Stimulated activated naive CD8-positive, alpha-beta T cell treated with anti-CD3 and anti-CD28 coated beads, Interleukin-15, amount 100 ng/mL, for 72 hours (primary cell): ENCODE data around the gene ARHGAP26.

ENCODE experiments used
- ATAC-seq: fragments of 150-1000 bp; cut with Tn5 transposase; 2 replicates; pipeline ENCODE4 v1.10.0; 2021; ENCODE audit warnings: mild to moderate bottlenecking, moderate library complexity
- DNase-seq, 2 donors: peaks; one replicate each; pipeline ENCODE4 v3.0.0; 2021 to 2022
- H3K27ac Mint-ChIP-seq, 2 donors: one replicate each; pipeline ENCODE4 v1.8.0; 2022; ENCODE audit warnings: mild to moderate bottlenecking in 2 of 2, mixed read lengths in 2 of 2, moderate library complexity in 2 of 2
- H3K27me3 Mint-ChIP-seq: one replicate; pipeline ENCODE4 v1.8.0; 2022; ENCODE audit warnings: mixed read lengths
- H3K4me1 Mint-ChIP-seq: one replicate; pipeline ENCODE4 v1.8.0; 2022; ENCODE audit warnings: mild to moderate bottlenecking, mixed read lengths
- H3K4me3 Mint-ChIP-seq, 2 donors: one replicate each; pipeline ENCODE4 v1.8.0; 2022; ENCODE audit warnings: mild to moderate bottlenecking in 2 of 2, mixed read lengths in 2 of 2, moderate library complexity in 1 of 2
- H3K9me3 Mint-ChIP-seq, 2 donors: one replicate each; pipeline ENCODE4 v1.8.0; 2022; ENCODE audit warnings: mixed read lengths in 2 of 2

The ARHGAP26 gene

DNA sequence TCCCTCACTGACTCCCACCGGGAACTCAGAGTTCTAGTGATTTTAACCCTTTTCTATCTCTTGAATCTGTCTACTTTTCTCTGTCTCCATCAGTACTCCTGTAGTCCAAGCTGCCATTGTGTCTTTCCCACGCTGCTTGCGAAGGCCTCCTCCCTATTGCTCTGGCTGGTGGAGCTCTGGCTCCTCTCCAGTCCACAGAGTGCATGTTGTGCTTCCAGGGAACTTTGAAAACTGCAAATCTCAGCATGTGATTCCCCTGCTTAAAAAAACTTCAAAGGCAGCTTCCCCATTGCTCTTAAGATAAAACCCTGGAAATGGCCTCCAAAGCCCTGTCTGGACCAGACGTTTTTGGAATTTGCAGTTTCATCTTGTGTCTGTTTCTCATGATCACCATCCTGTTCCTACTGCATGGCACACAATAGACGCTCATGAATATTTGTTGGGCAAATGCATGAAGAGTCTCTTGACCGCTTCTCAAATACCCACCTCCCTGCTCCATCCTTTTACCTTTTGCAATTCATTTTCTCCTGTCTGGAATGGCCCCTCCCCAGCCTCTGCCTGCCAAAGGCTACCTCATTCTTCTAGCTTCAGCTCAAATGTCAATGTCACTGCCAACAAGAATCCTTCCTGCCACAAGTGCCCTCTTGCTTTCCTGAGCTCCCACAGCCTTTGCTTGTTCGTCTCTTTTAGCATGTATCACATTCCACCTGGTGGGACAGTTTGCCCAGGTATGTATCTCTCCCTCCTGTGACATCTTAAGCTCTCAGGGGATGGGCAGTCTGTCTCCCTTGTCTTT, 293.2 kb downstream of the ARHGAP26 start:
- Mint-ChIP-seq H3K9me3 (peaks cover 0 to 4% of the 10 kb centered on the region in 2 donors), H3K27ac (no peak overlapping the region), H3K4me1 (peaks cover 48% of the 10 kb centered on the region), H3K4me3 (no peak overlapping the region), H3K27me3 (no peaks in the 10 kb centered on the region)
- no peak for DNase-seq
- ATAC-seq: no peak

GRCh38 chr5:143064218-143064641, 294.1 kb downstream of the ARHGAP26 start:
- Mint-ChIP-seq H3K4me3 (no peak overlapping the region), H3K9me3 (peaks cover 0 to 4% of the 10 kb centered on the region in 2 donors), H3K27ac (peak overlapping the region in 1 of 2 donors; percentile 48), H3K4me1 (peaks cover 45% of the 10 kb centered on the region), H3K27me3 (no peaks in the 10 kb centered on the region)
- ATAC-seq (no peak), DNase-seq (no peak)

DNA sequence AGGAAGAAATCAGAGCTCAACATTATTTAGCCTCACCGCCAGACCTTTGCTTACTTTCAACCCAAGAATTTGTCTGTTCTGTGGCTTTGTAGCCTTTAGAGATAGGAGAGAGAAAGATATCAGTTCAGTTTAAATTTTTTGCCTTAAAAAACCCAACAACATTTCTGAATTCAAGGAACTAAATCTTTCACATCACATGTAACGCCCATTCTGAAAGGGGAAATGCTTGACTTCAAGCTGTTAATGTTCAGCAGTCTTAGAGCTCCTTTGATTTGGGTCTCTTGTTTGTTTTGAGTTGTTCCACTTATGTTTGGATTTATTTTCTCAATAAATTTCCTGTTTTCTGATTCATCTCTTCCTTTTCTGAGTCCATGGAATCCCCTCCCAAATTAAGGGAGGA, 294.5 kb downstream of the ARHGAP26 start:
- ATAC-seq (no peak), DNase-seq (no peak)
- H3K27me3 Mint-ChIP-seq: no peaks in the 10 kb centered on the region
- H3K9me3 Mint-ChIP-seq: peaks cover 0 to 4% of the 10 kb centered on the region in 2 donors
- no peak overlapping the region for H3K4me3 Mint-ChIP-seq
- H3K27ac Mint-ChIP-seq: peak overlapping the region in 1 of 2 donors; percentile 48
- peaks cover 41% of the 10 kb centered on the region for H3K4me1 Mint-ChIP-seq

DNA sequence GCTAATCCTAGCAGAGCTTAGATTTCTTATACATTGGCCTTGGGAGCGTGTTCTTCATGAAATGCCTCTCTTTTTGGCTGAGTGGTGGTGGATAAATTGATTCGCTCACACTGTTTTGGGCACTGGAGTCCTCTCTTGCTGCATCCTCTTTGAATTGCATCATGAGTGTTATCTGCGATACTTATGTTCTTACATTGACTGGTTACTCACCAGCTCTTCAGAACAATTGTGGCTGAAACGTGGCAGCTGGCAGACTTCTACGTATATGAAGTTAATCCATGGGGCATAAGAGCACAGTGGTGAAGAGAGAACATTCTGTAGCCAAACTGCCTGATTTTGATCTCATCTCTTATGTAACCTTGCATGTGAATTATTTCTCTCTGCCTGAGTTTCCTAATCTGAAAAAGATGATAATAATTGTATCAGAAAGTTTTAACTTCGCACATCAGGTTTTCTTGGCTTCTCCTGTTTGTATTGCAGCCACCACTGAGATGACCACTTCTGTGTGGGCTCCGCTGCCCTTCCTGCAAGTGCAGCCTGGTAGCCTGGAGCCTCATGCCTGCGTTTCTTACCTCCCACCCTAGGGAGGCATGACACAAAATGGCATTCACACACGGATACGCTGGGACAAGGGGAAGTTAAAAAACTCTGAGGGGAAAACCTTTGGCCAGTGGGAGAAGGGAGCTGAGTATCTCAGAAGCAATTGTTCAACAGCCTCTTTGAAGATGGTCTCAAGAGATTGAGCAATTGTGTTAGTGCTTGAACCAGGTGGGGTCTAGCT, 295.2 kb downstream of the ARHGAP26 start:
- H3K4me1 Mint-ChIP-seq: peaks cover 39% of the 10 kb centered on the region
- peak; percentile 52 for ATAC-seq

DNA sequence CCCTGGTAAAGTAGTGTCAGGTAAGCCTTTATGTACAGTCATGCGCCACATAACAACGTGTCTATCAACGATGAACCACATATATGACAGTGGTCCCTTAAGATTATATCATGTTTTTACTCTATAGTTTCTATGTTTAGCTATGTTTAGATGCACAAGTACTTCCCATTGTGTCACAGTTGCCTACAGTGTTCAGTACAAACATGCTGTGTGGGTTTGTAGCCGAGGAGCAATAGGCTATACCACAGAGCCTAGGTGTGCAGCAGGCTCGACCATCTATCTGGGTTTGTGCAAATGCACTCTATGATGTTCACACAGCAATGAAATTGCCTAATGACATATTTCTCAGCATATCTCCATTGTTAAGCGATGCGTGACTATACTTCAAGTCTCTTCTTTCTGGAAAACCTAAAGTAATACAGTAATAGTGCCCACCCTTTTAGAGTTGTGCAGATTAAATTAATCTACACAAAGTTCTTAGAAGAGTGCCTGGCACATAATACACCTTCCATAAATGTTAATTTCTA, 295.9 kb downstream of the ARHGAP26 start:
- DNase-seq: no peak
- Mint-ChIP-seq H3K4me3 (peak overlapping the region; percentile 1 to 3), H3K4me1 (peaks cover 39% of the 10 kb centered on the region), H3K27ac (peak overlapping the region in 1 of 2 donors; percentile 63), H3K9me3 (peaks cover 2 to 8% of the 10 kb centered on the region in 2 donors), H3K27me3 (no peaks in the 10 kb centered on the region)
- ATAC-seq: no peak

More for the DNA sequence above, 295.2 kb downstream of the ARHGAP26 start:
- Mint-ChIP-seq H3K27ac (peak overlapping the region in 1 of 2 donors; percentile 94), H3K27me3 (no peaks in the 10 kb centered on the region), H3K4me3 (no peak overlapping the region), H3K9me3 (peaks cover 0 to 4% of the 10 kb centered on the region in 2 donors)
- no peak for DNase-seq

- ATAC-seq (peak; percentile 72), DNase-seq (peak in 1 of 2 donors; percentile 13)
- Mint-ChIP-seq H3K27me3 (no peaks in the 10 kb centered on the region), H3K27ac (peak overlapping the region; percentile 69 to 85), H3K4me1 (peaks cover 40% of the 10 kb centered on the region), H3K9me3 (peaks cover 9 to 11% of the 10 kb centered on the region in 2 donors), H3K4me3 (peak overlapping the region; percentile 11 to 39)
Measured at GRCh38 chr5:143066556-143067281, 296.5 kb downstream of the ARHGAP26 start.

DNA sequence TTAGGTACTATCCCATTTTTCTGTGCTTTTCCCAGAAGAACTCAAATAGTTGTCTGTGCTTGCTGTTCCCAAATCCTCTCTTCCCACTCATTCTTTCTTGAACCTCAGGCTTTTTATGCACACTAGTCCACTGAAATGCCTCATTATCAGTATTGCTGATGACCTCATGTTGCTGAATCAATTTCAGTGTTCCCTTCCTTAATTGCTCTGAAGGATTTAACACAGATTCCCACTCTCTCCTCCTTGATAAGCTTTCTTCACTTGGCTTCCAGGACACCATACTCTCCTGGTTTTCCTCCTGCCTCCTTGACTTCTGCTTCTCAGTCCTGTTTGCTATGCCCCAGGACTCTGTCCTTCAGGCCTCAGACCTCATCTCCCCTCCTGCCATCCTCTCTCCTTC, 298.5 kb downstream of the ARHGAP26 start:
- Mint-ChIP-seq H3K27me3 (no peaks in the 10 kb centered on the region), H3K4me3 (no peak overlapping the region), H3K27ac (no peak overlapping the region), H3K4me1 (peaks cover 45% of the 10 kb centered on the region), H3K9me3 (peaks cover 15 to 17% of the 10 kb centered on the region in 2 donors)
- ATAC-seq (no peak), DNase-seq (no peak)

DNA sequence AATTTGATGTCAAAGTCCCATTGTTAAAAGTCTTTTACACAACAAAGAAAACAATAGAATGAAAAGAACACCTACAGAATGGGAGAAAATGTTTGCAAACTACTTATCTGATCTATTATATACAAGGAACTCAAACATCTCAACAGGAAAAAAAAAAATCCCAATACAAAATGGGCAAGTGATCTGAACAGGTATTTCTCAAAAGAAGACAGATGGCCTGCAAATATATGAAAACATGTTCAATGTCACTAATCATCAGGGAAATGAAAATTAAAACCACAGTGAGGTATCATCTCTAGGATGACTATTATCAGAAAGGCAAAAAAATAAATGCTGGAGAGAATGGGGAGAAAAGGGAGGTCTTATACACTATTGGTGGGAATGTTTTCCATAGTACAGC, 301.8 kb downstream of the ARHGAP26 start:
- Mint-ChIP-seq H3K27me3 (no peaks in the 10 kb centered on the region), H3K4me1 (peaks cover 19% of the 10 kb centered on the region), H3K27ac (no peak overlapping the region), H3K9me3 (peaks cover 16 to 17% of the 10 kb centered on the region in 2 donors), H3K4me3 (no peak overlapping the region)
- DNase-seq (no peak), ATAC-seq (no peak)

DNA sequence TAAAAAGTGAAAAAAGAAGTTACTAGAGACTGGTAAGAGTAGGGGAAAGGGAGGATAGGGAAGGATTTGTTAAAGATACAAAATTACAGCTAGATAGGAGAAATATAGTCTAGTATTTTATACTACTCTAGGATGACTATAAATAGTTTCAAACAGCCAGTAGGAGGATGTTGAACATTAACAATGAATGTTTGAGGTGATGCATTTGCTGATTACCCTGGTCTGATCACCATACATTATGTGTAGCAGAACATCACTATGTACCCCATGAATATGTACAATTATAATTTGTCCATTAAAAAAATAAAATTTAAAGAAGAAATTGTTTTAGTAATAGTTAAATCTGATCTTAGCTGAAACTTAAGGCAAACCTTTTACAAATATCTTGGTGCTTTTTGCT, 302.6 kb downstream of the ARHGAP26 start:
- no peak overlapping the region for H3K27ac Mint-ChIP-seq
- peaks cover 16 to 17% of the 10 kb centered on the region in 2 donors for H3K9me3 Mint-ChIP-seq
- no peak overlapping the region for H3K4me3 Mint-ChIP-seq
- no peaks in the 10 kb centered on the region for H3K27me3 Mint-ChIP-seq
- ATAC-seq: no peak
- H3K4me1 Mint-ChIP-seq: peaks cover 11% of the 10 kb centered on the region
- no peak for DNase-seq

- H3K9me3 Mint-ChIP-seq: peaks cover 16 to 17% of the 10 kb centered on the region in 2 donors
- no peak overlapping the region for H3K4me3 Mint-ChIP-seq
- no peak for ATAC-seq
- no peak for DNase-seq
- H3K4me1 Mint-ChIP-seq: peaks cover 6% of the 10 kb centered on the region
- no peaks in the 10 kb centered on the region for H3K27me3 Mint-ChIP-seq
- H3K27ac Mint-ChIP-seq: no peak overlapping the region
Measured at GRCh38 chr5:143073766-143074165, 303.6 kb downstream of the ARHGAP26 start.

DNA sequence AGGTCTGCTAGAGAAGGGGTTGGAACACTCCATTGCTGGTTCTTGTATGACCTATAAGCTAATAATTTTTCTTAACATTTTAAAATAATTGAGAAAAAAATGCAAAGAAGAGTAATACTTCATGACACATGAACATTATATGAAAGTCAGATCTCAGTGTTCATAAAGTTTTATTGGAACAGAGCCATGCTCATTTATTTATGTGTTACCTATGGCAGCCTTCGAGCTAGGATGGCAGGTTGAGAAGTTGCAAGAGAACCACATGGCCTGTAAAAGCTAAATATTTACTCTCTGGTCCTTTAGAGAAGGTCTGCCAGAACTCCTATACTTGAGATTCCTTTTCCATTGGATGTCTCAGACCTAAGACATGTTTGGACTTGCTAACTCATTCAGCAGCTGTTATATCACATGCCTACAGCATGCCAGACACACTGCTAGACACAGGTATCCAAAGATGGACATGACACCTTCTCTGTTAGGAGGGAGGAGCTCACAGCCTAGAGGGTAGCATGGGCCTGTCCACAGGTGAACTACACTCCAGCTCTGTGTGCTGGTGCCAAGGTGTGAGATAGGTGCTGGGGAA, 304.3 kb downstream of the ARHGAP26 start:
- H3K27me3 Mint-ChIP-seq: no peaks in the 10 kb centered on the region
- H3K4me1 Mint-ChIP-seq: peaks cover 6% of the 10 kb centered on the region
- no peak overlapping the region for H3K4me3 Mint-ChIP-seq
- DNase-seq: no peak
- peak overlapping the region; percentile 6 to 36 for H3K27ac Mint-ChIP-seq
- peaks cover 16 to 17% of the 10 kb centered on the region in 2 donors for H3K9me3 Mint-ChIP-seq
- no peak for ATAC-seq

DNA sequence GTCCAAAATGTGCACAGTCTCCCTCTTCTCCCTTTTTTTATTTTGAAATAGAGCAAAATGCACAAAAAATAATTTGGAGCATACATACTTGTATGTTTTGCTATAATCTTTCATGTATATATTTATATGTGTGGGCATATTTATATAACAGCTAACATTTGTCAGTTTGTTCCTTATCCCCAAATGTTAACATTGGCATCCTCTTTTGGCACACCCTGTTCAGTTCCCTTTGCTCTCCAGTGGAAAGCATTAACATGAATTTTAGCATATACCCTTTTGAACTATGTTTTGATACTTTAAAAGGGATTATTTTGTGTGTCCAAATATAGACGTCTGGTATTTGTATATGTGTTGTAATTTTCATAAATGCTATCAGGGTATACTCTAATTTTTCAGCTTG, 306.2 kb downstream of the ARHGAP26 start:
- Mint-ChIP-seq H3K27me3 (no peaks in the 10 kb centered on the region), H3K4me1 (peaks cover 20% of the 10 kb centered on the region), H3K27ac (no peak overlapping the region), H3K9me3 (peaks cover 10 to 11% of the 10 kb centered on the region in 2 donors), H3K4me3 (no peak overlapping the region)
- DNase-seq (no peak), ATAC-seq (no peak)

DNA sequence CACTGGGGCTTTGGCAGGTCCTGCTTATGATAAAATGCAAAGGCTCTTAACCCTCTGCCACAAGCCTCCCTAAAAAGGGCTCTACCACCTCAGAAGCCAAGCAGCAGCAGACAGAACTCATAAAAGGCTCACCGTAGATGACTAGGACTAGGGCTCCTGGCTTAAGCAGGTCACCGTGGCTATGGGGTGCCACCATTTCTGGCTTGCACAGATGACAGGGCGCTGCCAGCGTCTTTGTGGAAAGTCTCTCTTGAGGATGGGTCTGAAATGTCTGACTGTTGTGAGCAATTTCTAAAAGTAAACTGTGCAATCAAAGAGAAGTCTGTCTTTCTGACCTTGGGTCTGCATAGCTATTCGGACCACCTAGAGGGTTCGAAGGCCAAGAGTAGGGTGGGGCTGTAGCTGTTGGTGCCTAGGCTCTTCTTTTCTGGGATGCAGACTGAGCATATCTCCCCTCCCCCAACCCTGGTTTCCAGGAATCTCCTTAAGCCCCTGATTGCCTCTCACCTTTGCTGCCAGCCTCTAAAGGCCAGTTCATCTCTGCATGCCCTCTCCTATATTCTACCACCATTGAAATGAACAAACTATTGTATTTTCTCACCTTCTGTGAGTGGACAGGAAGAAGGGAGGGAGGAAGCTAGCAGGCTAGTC, 307.4 kb downstream of the ARHGAP26 start:
- DNase-seq (no peak), ATAC-seq (no peak)
- Mint-ChIP-seq H3K4me1 (peaks cover 14% of the 10 kb centered on the region), H3K27ac (no peak overlapping the region), H3K4me3 (no peak overlapping the region), H3K9me3 (peaks cover 0 to 3% of the 10 kb centered on the region in 2 donors), H3K27me3 (no peaks in the 10 kb centered on the region)

GRCh38 chr5:143078313-143078712, 308.1 kb downstream of the ARHGAP26 start:
- Mint-ChIP-seq H3K27ac (no peak overlapping the region), H3K4me1 (peaks cover 14% of the 10 kb centered on the region), H3K4me3 (no peak overlapping the region), H3K27me3 (no peaks in the 10 kb centered on the region), H3K9me3 (peaks cover 0 to 3% of the 10 kb centered on the region in 2 donors)
- ATAC-seq (no peak), DNase-seq (no peak)
